Testis (tissue), 3 donors: Measurements from ENCODE around the gene APRT. TPM values are rescaled to one million over a fixed set of nuclear protein-coding genes. Genes with fewer than 3 reads are reported as not detected.

Source experiments
- DNase-seq: peaks from one replicate; pipeline ENCODE4 v3.0.0-alpha.2; 2019
- H3K27ac ChIP-seq, 2 donors: fragments of 200-600 bp; sonication (generic); one replicate each; pipeline ENCODE4 v1.5.1; 2019
- H3K27me3 ChIP-seq: fragments of 200-600 bp; sonication (generic); one replicate; pipeline ENCODE4 v1.5.1; 2019
- H3K36me3 ChIP-seq: fragments of 200-600 bp; sonication (generic); one replicate; pipeline ENCODE4 v1.5.1; 2017; ENCODE audit warnings: low read depth; ENCODE audit errors: missing control alignments
- H3K4me1 ChIP-seq: fragments of 200-600 bp; sonication (generic); one replicate; pipeline ENCODE4 v1.5.1; 2019
- H3K4me3 ChIP-seq, 2 donors: fragments of 200-600 bp; sonication (generic); one replicate each; pipeline ENCODE4 v1.5.1; 2017 to 2019
- H3K9me3 ChIP-seq: fragments of 200-600 bp; sonication (generic); one replicate; pipeline ENCODE4 v1.5.1; 2017
- POLR2A ChIP-seq: fragments of 450-650 bp; IDR thresholded peaks from one replicate; pipeline ENCODE4 v1.6.1; 2017; ENCODE audit warnings: antibody characterized with exemption, mild to moderate bottlenecking, moderate library complexity
- WGBS, 2 donors: methylation state at CpG; one replicate each; pipeline ENCODE4 v1.1.5; 2018; 5-methylcytosine and 5-hydroxymethylcytosine counted together
- intact Hi-C: fragments of 100-400 bp; cut with DNase I; formaldehyde crosslinking; loops from one replicate; pipeline ENCODE4 v1.15.1; 2023; ENCODE audit warnings: low total_unique reads
- polyA plus RNA-seq: library from polyadenylated mRNA; stranded (reverse); fragments of 350-450 nt; fragmentation: Illumina TruSeq; extraction: RNeasy Lipid Tissue Mini Kit (QIAGEN cat#74804); gene quantifications from one replicate; pipeline ENCODE4 v1.2.3, GENCODE V29; 2014; ENCODE audit warnings: low read depth, low replicate concordance; ENCODE audit not compliant: insufficient read depth
- total RNA-seq, 2 donors: library from RNA; depleted of rRNA; stranded (reverse); fragments of >200 nt; gene quantifications; one replicate each; pipeline ENCODE4 v1.2.3, GENCODE V29; 2016
- TF ChIP-seq, protein P1 (sequence below), 3 experiments: fragments of 450-650 bp in 2 of 3; fragments of 200-600 bp in 1 of 3; sonication (generic) in 1 of 3; IDR thresholded peaks; one replicate each; pipeline ENCODE4 v1.5.1; 2016 to 2019; ENCODE audit warnings: antibody characterized with exemption in 3 of 3, mild to moderate bottlenecking in 2 of 3, moderate library complexity in 1 of 3

APRT gene
- total and polyA plus RNA-seq, 3 donors from 2014 or later: 62.1 to 86.0 (median 82.1) TPM

DNA sequence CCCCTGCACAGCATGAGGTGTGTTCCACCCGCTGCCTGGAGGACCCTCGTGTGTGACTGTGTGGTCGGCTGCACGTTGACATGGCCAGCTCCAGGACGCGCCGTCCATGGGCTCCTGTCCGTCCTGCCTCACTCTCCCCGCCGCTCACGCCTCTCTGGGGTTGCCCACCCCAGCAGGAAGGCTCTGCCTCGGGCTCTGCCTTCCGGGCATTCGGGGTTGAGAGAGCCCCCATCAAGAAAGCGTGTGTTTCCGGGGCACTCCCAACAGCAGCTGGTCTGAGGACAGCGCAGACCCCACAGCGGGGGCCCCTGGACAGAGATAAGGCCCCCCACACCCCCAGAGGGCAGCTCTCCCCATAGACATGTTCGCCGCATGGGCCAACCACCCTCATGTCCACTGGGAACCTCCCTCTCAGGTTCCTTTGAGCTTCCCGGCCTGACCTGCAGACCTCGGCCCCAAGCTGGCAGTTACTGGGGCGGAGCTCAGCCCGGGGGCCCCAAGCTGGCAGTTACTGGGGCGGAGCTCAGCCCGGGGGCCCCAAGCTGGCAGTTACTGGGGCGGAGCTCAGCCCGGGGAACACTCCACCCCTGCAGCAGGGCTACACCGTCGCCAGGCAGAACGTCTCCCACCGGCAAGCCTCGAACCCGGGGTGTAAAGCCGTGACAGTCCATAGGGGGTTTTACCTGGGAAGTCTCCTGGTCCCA is 18.3 kb downstream of the APRT start:
- Histone ChIP-seq H3K9me3 (no peaks in the 10 kb centered on the region), H3K4me3 (no peak overlapping the region), H3K27ac (no peak overlapping the region), H3K36me3 (no peaks in the 10 kb centered on the region), H3K4me1 (peaks cover 3% of the 10 kb centered on the region), H3K27me3 (no peaks in the 10 kb centered on the region)
- TF ChIP-seq POLR2A: no peak
- TF ChIP-seq, protein P1, sequence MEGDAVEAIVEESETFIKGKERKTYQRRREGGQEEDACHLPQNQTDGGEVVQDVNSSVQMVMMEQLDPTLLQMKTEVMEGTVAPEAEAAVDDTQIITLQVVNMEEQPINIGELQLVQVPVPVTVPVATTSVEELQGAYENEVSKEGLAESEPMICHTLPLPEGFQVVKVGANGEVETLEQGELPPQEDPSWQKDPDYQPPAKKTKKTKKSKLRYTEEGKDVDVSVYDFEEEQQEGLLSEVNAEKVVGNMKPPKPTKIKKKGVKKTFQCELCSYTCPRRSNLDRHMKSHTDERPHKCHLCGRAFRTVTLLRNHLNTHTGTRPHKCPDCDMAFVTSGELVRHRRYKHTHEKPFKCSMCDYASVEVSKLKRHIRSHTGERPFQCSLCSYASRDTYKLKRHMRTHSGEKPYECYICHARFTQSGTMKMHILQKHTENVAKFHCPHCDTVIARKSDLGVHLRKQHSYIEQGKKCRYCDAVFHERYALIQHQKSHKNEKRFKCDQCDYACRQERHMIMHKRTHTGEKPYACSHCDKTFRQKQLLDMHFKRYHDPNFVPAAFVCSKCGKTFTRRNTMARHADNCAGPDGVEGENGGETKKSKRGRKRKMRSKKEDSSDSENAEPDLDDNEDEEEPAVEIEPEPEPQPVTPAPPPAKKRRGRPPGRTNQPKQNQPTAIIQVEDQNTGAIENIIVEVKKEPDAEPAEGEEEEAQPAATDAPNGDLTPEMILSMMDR (IDR thresholded peaks at IDR 0.05): no peak
- 58 to 60% methylated on average over 13 to 35 of the region's 35 CpGs for WGBS, 2 donors
- DNase-seq: no peak
- intact Hi-C loops: no loop called here

DNA sequence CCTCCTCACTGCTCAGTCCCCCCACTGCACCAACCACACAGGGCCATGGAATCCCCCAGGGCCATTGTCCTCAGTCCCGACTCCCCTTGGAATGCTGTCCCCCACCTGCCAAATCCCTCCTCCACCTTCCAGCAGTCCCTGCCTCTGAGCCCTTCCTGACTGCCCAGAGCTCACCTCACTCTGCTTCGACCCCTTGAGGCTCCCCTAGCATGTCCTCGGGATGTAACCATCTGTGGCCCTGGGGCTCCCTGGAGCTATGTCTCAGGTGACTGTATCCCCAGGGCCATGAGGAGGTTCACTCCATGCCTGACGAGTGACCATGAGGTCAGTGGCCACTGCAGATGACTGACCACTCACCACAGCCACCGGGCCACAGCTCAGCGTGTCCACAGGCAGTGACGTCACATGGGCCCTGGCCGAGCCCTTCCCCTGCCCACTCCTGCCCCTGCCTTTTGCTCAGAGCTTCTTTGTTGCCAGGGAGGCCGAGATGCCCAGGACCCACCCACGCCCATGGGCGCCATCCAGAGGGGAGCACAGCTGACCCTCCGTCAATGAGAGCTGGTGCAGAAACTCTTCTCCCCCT is 19.0 kb downstream of the APRT start:
- Histone ChIP-seq H3K4me3 (no peak overlapping the region), H3K36me3 (no peaks in the 10 kb centered on the region), H3K4me1 (peaks cover 3% of the 10 kb centered on the region), H3K9me3 (no peaks in the 10 kb centered on the region), H3K27me3 (no peaks in the 10 kb centered on the region), H3K27ac (no peak overlapping the region)
- TF ChIP-seq, protein P1 (IDR thresholded peaks at IDR 0.05): no peak
- 45 to 73% methylated on average over 1 to 12 of the region's 12 CpGs for WGBS, 2 donors
- no peak for DNase-seq
- intact Hi-C loops: no loop called here

- H3K27me3 ChIP-seq: no peaks in the 10 kb centered on the region
- no peaks in the 10 kb centered on the region for H3K9me3 ChIP-seq
- WGBS, 2 donors: 64 to 67% methylated on average over 12 to 13 of the region's 13 CpGs
- no peaks in the 10 kb centered on the region for H3K36me3 ChIP-seq
- H3K4me3 ChIP-seq: no peak overlapping the region
- no peak for TF ChIP-seq POLR2A
- TF ChIP-seq, protein P1 (IDR thresholded peaks at IDR 0.05): no peak
- intact Hi-C loops: no loop called here
- H3K27ac ChIP-seq: no peak overlapping the region
- H3K4me1 ChIP-seq: peaks cover 3% of the 10 kb centered on the region
- no peak for DNase-seq
These were observed 19.6 kb downstream of the APRT start for GRCh38 chr16:88792078-88792550.

GRCh38 chr16:88790312-88791211 is 21.2 kb downstream of the APRT start:
- H3K27me3 ChIP-seq: no peaks in the 10 kb centered on the region
- intact Hi-C loops: no loop called here
- no peak for TF ChIP-seq POLR2A
- TF ChIP-seq, protein P1 (IDR thresholded peaks at IDR 0.05): no peak
- DNase-seq: no peak
- H3K27ac ChIP-seq: no peak overlapping the region
- no peak overlapping the region for H3K4me3 ChIP-seq
- no peaks in the 10 kb centered on the region for H3K9me3 ChIP-seq
- H3K4me1 ChIP-seq: peaks cover 3% of the 10 kb centered on the region
- no peaks in the 10 kb centered on the region for H3K36me3 ChIP-seq
- WGBS, 2 donors: 40 to 42% methylated on average over 13 to 22 of the region's 24 CpGs
